RWPE2 (cell line): ENCODE data around the gene ACE.
A peak's percentile ranks its signal among the peaks of the same experiment; 100 is the strongest.

Source experiments
- ATAC-seq: fragments of 200-7000 bp; cut with Tn5 transposase; 3 replicates; pipeline ENCODE4 v1.9.1; 2021; ENCODE audit warnings: low read depth
- DNase-seq: peaks from one replicate; pipeline ENCODE4 v3.0.0-alpha.2; 2020; ENCODE audit warnings: low spot score
- H3K27ac ChIP-seq: fragments of 450-650 bp; 2 replicates; pipeline ENCODE4 v1.5.1; 2017; ENCODE audit warnings: mild to moderate bottlenecking; ENCODE audit not compliant: poor library complexity, severe bottlenecking
- H3K27me3 ChIP-seq: fragments of 250-450 bp; sonication (Bioruptor Pico); 2 replicates; pipeline ENCODE4 v1.5.1; 2021; ENCODE audit warnings: mild to moderate bottlenecking, moderate library complexity; ENCODE audit not compliant: insufficient read depth, poor library complexity, severe bottlenecking
- H3K36me3 ChIP-seq: fragments of 250-450 bp; sonication (Bioruptor Pico); 2 replicates; pipeline ENCODE4 v1.5.1; 2020; ENCODE audit warnings: low read depth, mild to moderate bottlenecking, moderate library complexity
- H3K4me1 ChIP-seq: fragments of 250-450 bp; sonication (Bioruptor Pico); 2 replicates; pipeline ENCODE4 v1.5.1; 2021; ENCODE audit warnings: mild to moderate bottlenecking, moderate library complexity; ENCODE audit not compliant: insufficient read depth, poor library complexity, severe bottlenecking
- H3K4me3 ChIP-seq: fragments of 250-450 bp; sonication (Bioruptor Pico); 2 replicates; pipeline ENCODE4 v1.5.1; 2021; ENCODE audit warnings: mild to moderate bottlenecking, moderate library complexity; ENCODE audit not compliant: severe bottlenecking
- H3K9me3 ChIP-seq: fragments of 250-450 bp; sonication (Bioruptor Pico); 2 replicates; pipeline ENCODE4 v1.5.1; 2021; ENCODE audit warnings: mild to moderate bottlenecking, moderate library complexity; ENCODE audit not compliant: severe bottlenecking
- CTCF ChIP-seq: fragments of 450-650 bp; IDR thresholded peaks from one replicate; pipeline ENCODE4 v1.5.1; 2017; ENCODE audit warnings: mild to moderate bottlenecking, moderate library complexity; ENCODE audit not compliant: poor library complexity, severe bottlenecking

Gene ACE

GRCh38 chr17:63476854-63477479 lies at the start of gene ACE:
TSS of gene ACE (plus strand) at chr17:63477061. CDS start at chr17:63477095, 34 bp downstream.
- TF ChIP-seq CTCF, result no peak
- no peak; the same call in 2 of the 3 replicates for ATAC-seq

GRCh38 chr17:63429766-63430165 lies 47.1 kb upstream of the ACE start:
- no peaks in the 10 kb centered on the region for H3K9me3 ChIP-seq
- no peak overlapping the region for H3K4me3 ChIP-seq
- H3K36me3 ChIP-seq, result peaks cover 31% of the 10 kb centered on the region
- no peaks in the 10 kb centered on the region for H3K27me3 ChIP-seq
- H3K4me1 ChIP-seq, result peaks cover 19% of the 10 kb centered on the region
- TF ChIP-seq CTCF, result no peak
- DNase-seq (no peak), ATAC-seq (no peak)
- H3K27ac ChIP-seq, result no peak overlapping the region

More at GRCh38 chr17:63476854-63477479, at the start of gene ACE:
- Histone ChIP-seq H3K27ac (no peak within 1 kb of the TSS), H3K4me3 (peak within 1 kb of the TSS; percentile 30), H3K4me1 (no peaks in the 10 kb centered on the region), H3K36me3 (no peaks in the 10 kb centered on the region), H3K27me3 (peaks cover 10% of the 10 kb centered on the region), H3K9me3 (no peaks in the 10 kb centered on the region)
- DNase-seq, result no peak

DNA sequence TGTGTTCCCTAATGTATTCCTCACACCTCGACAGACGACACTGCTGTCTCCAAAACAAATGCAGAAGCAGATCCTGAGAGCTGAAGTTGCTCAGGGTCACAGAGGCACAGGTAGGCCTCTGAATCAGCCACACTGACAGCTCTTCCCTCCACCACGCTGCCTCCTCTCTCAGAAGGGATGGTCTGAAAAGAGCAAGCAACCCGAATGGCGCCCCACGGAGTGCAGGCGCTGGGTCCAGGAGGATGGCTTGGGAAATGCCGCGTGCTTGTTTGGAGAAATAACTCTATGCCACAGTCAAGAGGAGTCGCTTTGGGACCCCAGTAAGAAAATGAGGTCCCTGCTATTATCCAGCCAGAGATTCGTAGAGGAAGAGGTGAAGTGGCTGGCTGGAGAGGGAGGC lies 46.6 kb upstream of the ACE start:
- H3K27me3 ChIP-seq, result no peaks in the 10 kb centered on the region
- H3K9me3 ChIP-seq, result no peaks in the 10 kb centered on the region
- H3K36me3 ChIP-seq, result peaks cover 36% of the 10 kb centered on the region
- H3K4me3 ChIP-seq, result no peak overlapping the region
- H3K4me1 ChIP-seq, result peaks cover 22% of the 10 kb centered on the region
- H3K27ac ChIP-seq, result no peak overlapping the region
- DNase-seq (no peak), ATAC-seq (no peak)
- no peak for TF ChIP-seq CTCF

- H3K27ac ChIP-seq, result no peak overlapping the region
- H3K4me1 ChIP-seq, result peaks cover 31% of the 10 kb centered on the region
- no peak for ATAC-seq
- DNase-seq, result no peak
- peaks cover 42% of the 10 kb centered on the region for H3K36me3 ChIP-seq
- no peak for TF ChIP-seq CTCF
- no peaks in the 10 kb centered on the region for H3K9me3 ChIP-seq
- no peaks in the 10 kb centered on the region for H3K27me3 ChIP-seq
- no peak overlapping the region for H3K4me3 ChIP-seq
These were observed 45.3 kb upstream of the ACE start for GRCh38 chr17:63431618-63431938.
